AG04449 (cell line): ENCODE data around the gene TMCO4.

Source experiments
- CTCF ChIA-PET: fragments of 350-600 bp; formaldehyde crosslinking; extraction: SDS; loops from one replicate; lab custom pipeline; 2021; ENCODE audit warnings: antibody characterized with exemption; lab: Yijun Ruan, JAX
- POLR2A ChIA-PET: fragments of 400-600, 350-600 bp; formaldehyde crosslinking; extraction: SDS; loops from one replicate; lab custom pipeline; 2020; ENCODE audit warnings: antibody characterized with exemption, inconsistent platforms; lab: Yijun Ruan, JAX
- DNase-seq: peaks from one replicate; pipeline ENCODE4 v3.0.0-alpha.2; 2010; ENCODE audit warnings: low read depth, low spot score
- H3K4me3 ChIP-seq: 2 replicates; pipeline ENCODE4 v1.5.1; 2011; ENCODE audit warnings: low read depth, mild to moderate bottlenecking, control low read depth, low read length
- TF ChIP-seq, protein P1 (sequence below): IDR thresholded peaks from one replicate; pipeline ENCODE4 v1.5.1; 2011; ENCODE audit warnings: mild to moderate bottlenecking, moderate library complexity, low read length, control low read depth, inconsistent platforms; ENCODE audit not compliant: insufficient read depth; ENCODE audit errors: missing control alignments

The TMCO4 gene

DNA sequence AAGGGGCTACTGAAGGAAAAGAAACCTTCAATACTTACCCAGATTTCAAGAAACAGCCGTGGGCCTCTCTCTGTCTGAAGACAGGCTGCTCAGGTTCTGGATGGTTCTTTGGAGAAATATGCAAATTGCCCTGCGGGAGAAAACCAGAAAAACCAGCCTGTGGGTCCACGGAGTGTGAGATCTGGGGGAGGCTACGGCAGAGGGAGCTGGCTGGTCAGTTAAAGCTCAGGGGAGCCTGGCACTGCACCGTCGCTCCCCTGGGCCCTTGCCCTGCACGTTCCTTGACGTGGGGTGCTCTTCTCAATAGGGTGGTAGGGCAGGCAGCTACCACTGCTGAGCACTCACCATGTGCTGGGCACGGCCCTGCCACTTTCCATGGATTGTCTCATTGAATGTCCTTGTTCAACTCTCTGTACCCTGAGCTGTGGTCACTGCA, 12.7 kb downstream of the TMCO4 start:
- CTCF ChIA-PET, result interaction anchor here (1.2 to 1.4 kb wide), 2 partner anchors 9 to 24 kb away, joined by 3 to 4 read pairs; no protein-coding TSS in a partner anchor
- POLR2A ChIA-PET, result no interaction called here

GRCh38 chr1:19785660-19786059, 14.1 kb downstream of the TMCO4 start:
- CTCF ChIA-PET, result interaction anchor here (0.6 to 1.4 kb wide), 3 partner anchors 8 to 93 kb away, joined by 3 read pairs; no protein-coding TSS in a partner anchor
- no peak overlapping the region for H3K4me3 ChIP-seq
- POLR2A ChIA-PET, result no interaction called here
- TF ChIP-seq, protein P1, sequence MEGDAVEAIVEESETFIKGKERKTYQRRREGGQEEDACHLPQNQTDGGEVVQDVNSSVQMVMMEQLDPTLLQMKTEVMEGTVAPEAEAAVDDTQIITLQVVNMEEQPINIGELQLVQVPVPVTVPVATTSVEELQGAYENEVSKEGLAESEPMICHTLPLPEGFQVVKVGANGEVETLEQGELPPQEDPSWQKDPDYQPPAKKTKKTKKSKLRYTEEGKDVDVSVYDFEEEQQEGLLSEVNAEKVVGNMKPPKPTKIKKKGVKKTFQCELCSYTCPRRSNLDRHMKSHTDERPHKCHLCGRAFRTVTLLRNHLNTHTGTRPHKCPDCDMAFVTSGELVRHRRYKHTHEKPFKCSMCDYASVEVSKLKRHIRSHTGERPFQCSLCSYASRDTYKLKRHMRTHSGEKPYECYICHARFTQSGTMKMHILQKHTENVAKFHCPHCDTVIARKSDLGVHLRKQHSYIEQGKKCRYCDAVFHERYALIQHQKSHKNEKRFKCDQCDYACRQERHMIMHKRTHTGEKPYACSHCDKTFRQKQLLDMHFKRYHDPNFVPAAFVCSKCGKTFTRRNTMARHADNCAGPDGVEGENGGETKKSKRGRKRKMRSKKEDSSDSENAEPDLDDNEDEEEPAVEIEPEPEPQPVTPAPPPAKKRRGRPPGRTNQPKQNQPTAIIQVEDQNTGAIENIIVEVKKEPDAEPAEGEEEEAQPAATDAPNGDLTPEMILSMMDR, result no peak
- no peak for DNase-seq

More for the DNA sequence above, 12.7 kb downstream of the TMCO4 start:
- DNase-seq, result no peak
- H3K4me3 ChIP-seq, result no peak overlapping the region
- TF ChIP-seq, protein P1, result no peak

DNA sequence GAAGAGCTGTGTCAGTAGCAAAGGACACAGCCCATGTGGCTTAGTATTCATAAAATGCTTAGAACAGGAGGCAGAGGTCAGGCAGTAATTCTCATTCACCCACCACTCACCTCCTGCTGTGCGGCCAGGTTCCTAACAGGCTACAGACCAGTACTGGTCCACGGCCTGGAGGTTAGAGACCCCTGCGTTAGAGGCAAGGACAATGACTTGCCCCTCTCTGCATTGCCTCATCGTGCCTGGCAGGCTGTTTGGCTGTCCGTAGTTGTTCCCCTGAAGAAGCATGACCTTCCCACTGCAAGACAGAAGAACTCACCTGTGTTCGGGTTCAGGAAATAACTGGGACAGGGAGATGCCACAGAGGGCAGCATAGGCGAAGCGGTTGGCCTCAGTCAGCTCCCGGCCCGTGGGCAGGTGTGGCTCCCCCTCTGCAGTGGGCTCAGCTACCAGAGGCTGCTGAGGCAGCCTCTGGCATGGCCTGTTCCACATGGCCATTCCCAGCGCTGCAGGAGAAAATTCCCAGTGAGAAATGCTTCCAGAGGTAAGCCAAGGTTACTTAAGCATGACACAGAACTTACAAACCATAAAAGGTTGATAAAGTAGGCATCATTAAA, 19.3 kb downstream of the TMCO4 start:
- no peak for DNase-seq
- ChIA-PET CTCF (interaction anchor here (1.5 to 1.6 kb wide), 2 partner anchors 15 to 19 kb away, joined by 3 to 4 read pairs; no protein-coding TSS in a partner anchor), POLR2A (no interaction called here)
- H3K4me3 ChIP-seq, result no peak overlapping the region
- TF ChIP-seq, protein P1, result no peak

GRCh38 chr1:19776933-19777332, 22.8 kb downstream of the TMCO4 start:
- CTCF ChIA-PET, result interaction anchor here (1.0 to 10.7 kb wide), 3 partner anchors 10 to 115 kb away, joined by 3 to 69 read pairs (median 4); no protein-coding TSS in a partner anchor
- no peak overlapping the region for H3K4me3 ChIP-seq
- POLR2A ChIA-PET, result no interaction called here
- TF ChIP-seq, protein P1, result no peak
- no peak for DNase-seq

DNA sequence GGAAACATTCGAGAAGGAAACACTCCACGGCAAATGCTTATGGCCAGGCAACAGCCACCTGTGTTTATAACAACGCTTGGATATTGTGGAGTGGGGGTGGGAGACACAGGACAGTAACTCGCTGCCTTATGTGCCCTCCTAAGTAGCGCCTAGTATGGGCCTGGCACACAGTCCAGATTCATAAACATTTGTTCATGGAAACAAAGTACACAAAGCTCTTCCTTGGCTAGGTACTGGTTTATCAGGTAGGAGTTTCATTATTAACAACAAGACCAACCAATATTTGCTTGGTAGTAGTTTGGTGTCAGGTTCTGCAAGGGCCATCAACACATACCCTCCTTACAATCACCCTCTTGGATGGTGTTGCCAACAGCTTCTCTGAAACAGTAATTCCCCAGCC, 23.4 kb downstream of the TMCO4 start:
- ChIA-PET CTCF (interaction anchor here (1.0 to 10.7 kb wide), 3 partner anchors 9 to 115 kb away, joined by 3 to 69 read pairs (median 4); no protein-coding TSS in a partner anchor), POLR2A (no interaction called here)
- no peak for DNase-seq
- TF ChIP-seq, protein P1, result no peak
- no peak overlapping the region for H3K4me3 ChIP-seq

DNA sequence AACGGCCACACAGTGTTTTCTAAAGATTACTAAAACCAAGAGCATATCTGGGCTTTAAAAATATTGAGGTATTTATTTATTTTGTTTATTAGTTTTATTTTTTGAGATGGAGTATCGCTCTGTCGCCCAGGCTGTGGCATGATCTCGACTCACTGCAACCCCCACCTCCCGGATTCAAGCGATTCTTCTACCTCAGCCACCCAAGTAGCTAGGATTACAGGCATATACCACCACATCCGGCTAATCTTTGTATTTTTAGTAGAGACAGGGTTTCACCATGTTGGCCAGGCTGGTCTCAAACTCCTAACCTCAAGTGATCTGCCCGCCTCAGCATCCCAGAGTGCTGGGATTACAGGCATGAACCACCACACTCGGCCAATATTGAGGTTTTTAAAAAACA, 23.9 kb downstream of the TMCO4 start:
- no peak for DNase-seq
- H3K4me3 ChIP-seq, result no peak overlapping the region
- ChIA-PET POLR2A (no interaction called here), CTCF (interaction anchor here (1.2 to 10.7 kb wide), 2 partner anchors 15 to 114 kb away, joined by 3 to 69 read pairs; no protein-coding TSS in a partner anchor)
- TF ChIP-seq, protein P1, result no peak
